ENCODE results near the gene BMF. TPM values are rescaled to one million over a fixed set of nuclear protein-coding genes. Genes with fewer than 3 reads are reported as not detected.

The BMF gene
- total RNA-seq, 1 experiment from 2014 or later = 13.2 TPM

- no peak overlapping the region for H3K4ac ChIP-seq (ENCODE audit: low read depth, low read length)
- no peak overlapping the region for H3K4me2 ChIP-seq (ENCODE audit: insufficient read depth, insufficient read length, low read length)
- no peak overlapping the region for H3K18ac ChIP-seq (ENCODE audit: insufficient read length, low read depth, low read length)
- H3K4me1 ChIP-seq (ENCODE audit: insufficient read depth, low read length) = peaks cover 37% of the 10 kb centered on the region
- H2BK20ac ChIP-seq (ENCODE audit: low read depth, low read length, poor library complexity, severe bottlenecking) = no peak overlapping the region
- no peak overlapping the region for H4K5ac ChIP-seq (ENCODE audit: insufficient read length, low read depth, low read length)
- H4K20me1 ChIP-seq (ENCODE audit: control insufficient read depth, insufficient read depth, insufficient read length) = no peaks in the 10 kb centered on the region
- H3K9me3 ChIP-seq (ENCODE audit: control insufficient read depth, low read depth, low read length) = no peaks in the 10 kb centered on the region
- no peak overlapping the region for H4K91ac ChIP-seq (ENCODE audit: insufficient read length, low read depth, low read length)
- H2BK5ac ChIP-seq (ENCODE audit: insufficient read length, low read length) = no peak overlapping the region
- no peak for TF ChIP-seq CTCF (conservative IDR thresholded peaks at IDR 0.05)
- no peak overlapping the region for H2BK12ac ChIP-seq (ENCODE audit: insufficient read length, low read depth, low read length)
- Mint-ChIP-seq H3K9me3 (no peaks in the 10 kb centered on the region; a peak in 1 of 5 replicates), H3K27me3 (ENCODE audit: low read depth) (peaks cover 5% of the 10 kb centered on the region), H3K4me1 (peaks cover 73 to 82% of the 10 kb centered on the region in 2 experiments), H3K27ac (peak overlapping the region; percentile 75 to 91 (median 82); a peak in 4 of 7 replicates), H3K4me3 (peak overlapping the region in 1 of 2 experiments; percentile 97; a peak in 2 of 5 replicates), H3K36me3 (ENCODE audit: insufficient read depth in 1 of 3, low read depth in 3 of 3) (peaks cover 8 to 33% (median 14%) of the 10 kb centered on the region in 3 experiments)
- no peak overlapping the region for H2BK120ac ChIP-seq (ENCODE audit: low read depth, low read length, poor library complexity, severe bottlenecking)
- H3K27me3 ChIP-seq (ENCODE audit: insufficient read depth, low read length) = no peaks in the 10 kb centered on the region; the same call in 1 of the 2 replicates
- H3K56ac ChIP-seq (ENCODE audit: insufficient read length, low read depth, low read length) = no peak overlapping the region
- no peak overlapping the region for H3K23ac ChIP-seq (ENCODE audit: insufficient read length, low read depth, low read length)
- no peak overlapping the region for H2BK15ac ChIP-seq (ENCODE audit: low read depth, low read length)
- H3K79me1 ChIP-seq (ENCODE audit: insufficient read depth, low read depth, low read length, poor library complexity, severe bottlenecking) = no peaks in the 10 kb centered on the region
- no peak overlapping the region for H2AK5ac ChIP-seq (ENCODE audit: insufficient read length, low read length)
- H2AFZ ChIP-seq (ENCODE audit: low read length) = no peak overlapping the region
- H3K23me2 ChIP-seq (ENCODE audit: insufficient read length, low read depth, low read length, poor library complexity, severe bottlenecking) = peaks cover 15% of the 10 kb centered on the region
- no peaks in the 10 kb centered on the region for H3K79me2 ChIP-seq (ENCODE audit: insufficient read depth, low read length)
- no peak overlapping the region for H4K8ac ChIP-seq (replicated peaks; ENCODE audit: insufficient read length, low read depth, low read length)
- no peak overlapping the region for H3K14ac ChIP-seq (ENCODE audit: insufficient read depth, low read length)
- no peak overlapping the region for H3K9ac ChIP-seq (ENCODE audit: extremely low read depth, insufficient read length, low read length)
- no CpG with 5 or more reads among the region's 9 CpGs for WGBS (ENCODE audit: extremely low coverage, insufficient read length, low lambda C conversion rate)
- DNase-seq = no peak
- no peak overlapping the region for H3K27ac ChIP-seq (ENCODE audit: insufficient read length, low read depth, low read length)
- no peak overlapping the region for H3T11ph ChIP-seq (ENCODE audit: low read length)
Observed at GRCh38 chr15:40105517-40106202, 3.0 kb downstream of the BMF start.

Data from H9 (cell line).